H1 (cell line): ENCODE results near the gene INSIG1. TPM values are rescaled to one million over a fixed set of nuclear protein-coding genes. Genes with fewer than 3 reads are reported as not detected.

Experiments used
- CTCF ChIA-PET: fragments of 300-600 bp; sonication (Branson Sonifier 250); formaldehyde crosslinking; loops from one replicate; lab custom pipeline; 2021; ENCODE audit not compliant: partially characterized antibody; lab: Charles Lee
- POLR2A ChIA-PET: fragments of 300-600 bp; sonication (Branson Sonifier 250); formaldehyde crosslinking; loops from one replicate; lab custom pipeline; 2021; ENCODE audit warnings: inconsistent platforms; ENCODE audit not compliant: partially characterized antibody; lab: Charles Lee
- DNase-seq, 2 experiments: peaks; one replicate each; pipeline versions ENCODE4 v3.0.0 to v3.0.0-alpha.2; 2010 to 2022; ENCODE audit warnings: low spot score in 2 of 2, low read depth in 1 of 2, mixed read lengths in 1 of 2
- FAIRE-seq: peaks from 2 replicates; lab custom pipeline; 2011; peaks lifted over from hg19 to GRCh38; lab: Jason Lieb, UNC
- H2AFZ ChIP-seq: 2 replicates; pipeline ENCODE4 v1.8.1; 2012; ENCODE audit warnings: low read length, inconsistent platforms
- H2AK5ac ChIP-seq: 2 replicates; pipeline ENCODE4 v1.6.1; 2013; ENCODE audit warnings: low read depth, low read length
- H2BK120ac ChIP-seq: replicated peaks from 2 replicates; pipeline ENCODE3; 2013; ENCODE audit warnings: low read depth, low read length, inconsistent platforms
- H2BK12ac ChIP-seq: 2 replicates; pipeline ENCODE4 v1.6.1; 2013; ENCODE audit warnings: low read depth, low read length
- H2BK15ac ChIP-seq: 2 replicates; pipeline ENCODE4 v1.6.1; 2013; ENCODE audit warnings: low read length
- H2BK20ac ChIP-seq: 2 replicates; pipeline ENCODE4 v1.6.1; 2013; ENCODE audit warnings: low read length
- H2BK5ac ChIP-seq: 2 replicates; pipeline ENCODE4 v1.6.1; 2013; ENCODE audit warnings: low read depth, low read length
- H3K14ac ChIP-seq: 2 replicates; pipeline ENCODE4 v1.6.1; 2013; ENCODE audit warnings: inconsistent platforms; ENCODE audit not compliant: insufficient read length
- H3K18ac ChIP-seq: 2 replicates; pipeline ENCODE4 v1.6.1; 2013; ENCODE audit warnings: low read length; ENCODE audit errors: extremely low read depth
- H3K23ac ChIP-seq: 2 replicates; pipeline ENCODE4 v1.6.1; 2013; ENCODE audit warnings: inconsistent platforms; ENCODE audit not compliant: insufficient read length
- H3K23me2 ChIP-seq: 2 replicates; pipeline ENCODE4 v1.6.1; 2013; ENCODE audit warnings: low read depth, low read length
- H3K27ac ChIP-seq: 2 replicates; pipeline ENCODE4 v1.6.1; 2011; ENCODE audit warnings: low read depth, low read length, inconsistent platforms
- H3K27me3 ChIP-seq, 4 experiments: replicated peaks in 1 of 4; 1 replicate in 1 of 4; 2 replicates in 3 of 4; pipeline versions ENCODE4 v1.6.1 to v1.8.1; 2011 to 2013; ENCODE audit warnings: low read length in 3 of 4, mild to moderate bottlenecking in 3 of 4, inconsistent platforms in 2 of 4, mixed read lengths in 2 of 4, moderate library complexity in 1 of 4; ENCODE audit not compliant: control insufficient read depth in 3 of 4, insufficient read depth in 3 of 4; ENCODE audit errors: extremely low read depth in 1 of 4
- H3K36me3 ChIP-seq, 4 experiments: 2 replicates each; pipeline versions ENCODE4 v1.6.1 to v1.8.1; 2011 to 2013; ENCODE audit warnings: mild to moderate bottlenecking in 4 of 4, low read length in 3 of 4, moderate library complexity in 2 of 4, control low read depth in 1 of 4, inconsistent platforms in 1 of 4; ENCODE audit not compliant: insufficient read depth in 4 of 4, control insufficient read depth in 2 of 4
- H3K4ac ChIP-seq: replicated peaks from 2 replicates; pipeline ENCODE3; 2013; ENCODE audit warnings: low read length, low read depth, mixed read lengths, inconsistent platforms; ENCODE audit not compliant: insufficient read length
- H3K4me1 ChIP-seq, 4 experiments: replicated peaks in 1 of 4; 1 replicate in 1 of 4; 2 replicates in 3 of 4; pipeline versions ENCODE4 v1.6.1 to v1.8.1; 2011 to 2013; ENCODE audit warnings: low read length in 3 of 4, inconsistent platforms in 2 of 4, mixed read lengths in 1 of 4; ENCODE audit not compliant: insufficient read depth in 4 of 4, control insufficient read depth in 3 of 4
- H3K4me2 ChIP-seq, 2 experiments: 2 replicates each; pipeline versions ENCODE4 v1.6.1 to v1.8.1; 2011 to 2013; ENCODE audit warnings: low read depth in 2 of 2, low read length in 2 of 2, control low read depth in 1 of 2, inconsistent platforms in 1 of 2, mild to moderate bottlenecking in 1 of 2; ENCODE audit not compliant: insufficient read depth in 1 of 2
- H3K4me3 ChIP-seq, 4 experiments: fragments of 200-600, 300-600 bp in 1 of 4; sonication (generic), shearing (Covaris generic), sonication (Bioruptor Twin) in 1 of 4; 2 replicates each; pipeline versions ENCODE4 v1.5.1 to v1.8.1; 2011 to 2016; ENCODE audit warnings: low read length in 4 of 4, low read depth in 3 of 4, control low read depth in 2 of 4, inconsistent platforms in 2 of 4, mild to moderate bottlenecking in 2 of 4, mixed read lengths in 1 of 4, moderate library complexity in 1 of 4; ENCODE audit not compliant: insufficient read depth in 2 of 4; ENCODE audit errors: extremely low read depth in 1 of 4
- H3K56ac ChIP-seq: replicated peaks from 2 replicates; pipeline ENCODE3; 2013; ENCODE audit warnings: low read depth, mild to moderate bottlenecking, mixed read lengths, low read length, inconsistent platforms; ENCODE audit not compliant: insufficient read length
- H3K79me1 ChIP-seq: 2 replicates; pipeline ENCODE4 v1.6.1; 2013; ENCODE audit warnings: low read depth, low read length, control low read depth
- H3K79me2 ChIP-seq, 2 experiments: 2 replicates each; pipeline versions ENCODE4 v1.6.1 to v1.8.1; 2012 to 2013; ENCODE audit warnings: low read length in 2 of 2, mild to moderate bottlenecking in 2 of 2, inconsistent platforms in 1 of 2; ENCODE audit not compliant: insufficient read depth in 2 of 2, control insufficient read depth in 1 of 2
- H3K9ac ChIP-seq, 4 experiments: replicated peaks in 1 of 4; 1 replicate in 1 of 4; 2 replicates in 3 of 4; pipeline versions ENCODE4 v1.6.1 to v1.8.1; 2011 to 2013; ENCODE audit warnings: low read depth in 3 of 4, low read length in 3 of 4, control low read depth in 2 of 4, mild to moderate bottlenecking in 2 of 4, moderate library complexity in 2 of 4, inconsistent platforms in 1 of 4; ENCODE audit errors: extremely low read depth in 1 of 4
- H3K9me3 ChIP-seq, 2 experiments: 2 replicates each; pipeline versions ENCODE4 v1.6.1 to v1.8.1; 2012 to 2013; ENCODE audit warnings: mild to moderate bottlenecking in 2 of 2, moderate library complexity in 2 of 2, control low read depth in 1 of 2, inconsistent platforms in 1 of 2, low read depth in 1 of 2, low read length in 1 of 2, mixed read lengths in 1 of 2; ENCODE audit not compliant: insufficient read depth in 2 of 2
- H4K20me1 ChIP-seq, 2 experiments: replicated peaks in 1 of 2; 2 replicates each; pipeline versions ENCODE3 to v1.8.1; 2011 to 2013; ENCODE audit warnings: inconsistent platforms in 2 of 2, low read length in 2 of 2, mild to moderate bottlenecking in 1 of 2; ENCODE audit not compliant: insufficient read depth in 2 of 2, control insufficient read depth in 1 of 2
- H4K5ac ChIP-seq: 2 replicates; pipeline ENCODE4 v1.6.1; 2013; ENCODE audit warnings: low read length, low read depth, mixed read lengths, inconsistent platforms; ENCODE audit not compliant: insufficient read length
- H4K8ac ChIP-seq: 2 replicates; pipeline ENCODE4 v1.8.0; 2013; ENCODE audit warnings: mild to moderate bottlenecking, moderate library complexity, low read length, inconsistent platforms; ENCODE audit not compliant: insufficient read depth; ENCODE audit errors: extremely low read depth
- H4K91ac ChIP-seq: replicated peaks from 2 replicates; pipeline ENCODE3; 2013; ENCODE audit warnings: low read length, mixed read lengths, inconsistent platforms; ENCODE audit not compliant: insufficient read length
- ASH2L ChIP-seq: fragments of 200-600, 300-600 bp; sonication (generic); IDR thresholded peaks from one replicate; pipeline ENCODE4 v1.7.1; 2017; ENCODE audit warnings: low read length
- BACH1 ChIP-seq: IDR thresholded peaks from 2 replicates; pipeline ENCODE4 v1.6.1; 2012; ENCODE audit warnings: low read length, improper control_type of control experiment
- BCL11A ChIP-seq, 2 experiments: IDR thresholded peaks; one replicate each; pipeline ENCODE4 v1.6.1; 2011; ENCODE audit warnings: low read depth in 2 of 2, low read length in 2 of 2, mild to moderate bottlenecking in 2 of 2
- CREB1 ChIP-seq: IDR thresholded peaks from 2 replicates; pipeline ENCODE4 v1.6.1; 2012; ENCODE audit warnings: inconsistent platforms
- CTBP2 ChIP-seq: IDR thresholded peaks from 2 replicates; pipeline ENCODE4 v1.7.0; 2011; ENCODE audit warnings: borderline replicate concordance, mild to moderate bottlenecking, moderate library complexity, mixed read lengths, low read length; ENCODE audit not compliant: insufficient read depth, insufficient read length
- GTF2F1 ChIP-seq: IDR thresholded peaks from 2 replicates; pipeline ENCODE4 v1.6.1; 2012; ENCODE audit warnings: low read depth, low read length, improper control_type of control experiment, borderline replicate concordance
- NRF1 ChIP-seq: IDR thresholded peaks from 2 replicates; pipeline ENCODE4 v1.6.1; 2011; ENCODE audit warnings: mild to moderate bottlenecking, low read depth, low read length, improper control_type of control experiment
- PHF8 ChIP-seq: fragments of 200-600 bp; sonication (generic); conservative IDR thresholded peaks from 2 replicates; pipeline ENCODE4 v1.7.1; 2012; ENCODE audit warnings: low read depth, mild to moderate bottlenecking, inconsistent platforms, low read length, moderate library complexity
- SIRT6 ChIP-seq: IDR thresholded peaks from one replicate; pipeline ENCODE4 v1.7.1; 2012; ENCODE audit warnings: low read length, inconsistent platforms
- SP2 ChIP-seq: IDR thresholded peaks from 2 replicates; pipeline ENCODE4 v1.6.1; 2012; ENCODE audit warnings: mild to moderate bottlenecking, low read length, inconsistent platforms
- TEAD4 ChIP-seq: IDR thresholded peaks from 2 replicates; pipeline ENCODE4 v1.6.1; 2012; ENCODE audit warnings: low read depth, low read length, inconsistent platforms, mixed read lengths
- WGBS, 2 experiments: shearing (Covaris generic) in 1 of 2; methylation state at CpG; one replicate each; pipeline versions ENCODE4 v1.1.6 to v1.1.7; 2013 to 2015; ENCODE audit warnings: low lambda C conversion rate in 2 of 2, mixed read lengths in 2 of 2, inconsistent platforms in 1 of 2, low coverage in 1 of 2, missing lambda C conversion rate in 1 of 2; ENCODE audit not compliant: insufficient replicate concordance in 2 of 2, insufficient coverage in 1 of 2, insufficient read length in 1 of 2; ENCODE audit errors: extremely low coverage in 1 of 2, missing lambda C conversion rate in 1 of 2; 5-methylcytosine and 5-hydroxymethylcytosine counted together
- polyA plus RNA-seq, 7 experiments: library from polyadenylated mRNA; depleted of rRNA in 3 of 7; stranded (reverse) in 5 of 7; unstranded in 2 of 7; fragments of >200 nt in 5 of 7; fragments of 200-250 nt in 2 of 7; gene quantifications; 1 replicate in 5 of 7; 2 replicates in 1 of 7; 4 replicates in 1 of 7; pipeline versions ENCODE4 v1.2.1 to v1.2.3, GENCODE V29; 2011 to 2013; ENCODE audit warnings: missing spikeins in 2 of 7, mixed read lengths in 2 of 7
- total RNA-seq: library from RNA; stranded (reverse); fragmentation: NEBNext Ultra II Directional; extraction: Animal tissue kit (Norgen Biotek cat#: 25700); gene quantifications from 2 replicates; pipeline ENCODE4 v1.2.1, GENCODE V29; 2021
- TF ChIP-seq, protein P1 (sequence below), 3 experiments: IDR thresholded peaks; 1 replicate in 2 of 3; 2 replicates in 1 of 3; pipeline versions ENCODE4 v1.5.1 to v1.6.1; 2011; ENCODE audit warnings: low read length in 3 of 3, mild to moderate bottlenecking in 3 of 3, inconsistent platforms in 2 of 3, low read depth in 1 of 3, moderate library complexity in 1 of 3; ENCODE audit not compliant: insufficient read depth in 1 of 3; ENCODE audit errors: control extremely low read depth in 1 of 3

Gene INSIG1
- total and polyA plus RNA-seq, 2 of the 8 experiments (the other 6 are each of a cell fraction or from before 2014, with no cell fraction given): 40.0 to 58.4 TPM

DNA sequence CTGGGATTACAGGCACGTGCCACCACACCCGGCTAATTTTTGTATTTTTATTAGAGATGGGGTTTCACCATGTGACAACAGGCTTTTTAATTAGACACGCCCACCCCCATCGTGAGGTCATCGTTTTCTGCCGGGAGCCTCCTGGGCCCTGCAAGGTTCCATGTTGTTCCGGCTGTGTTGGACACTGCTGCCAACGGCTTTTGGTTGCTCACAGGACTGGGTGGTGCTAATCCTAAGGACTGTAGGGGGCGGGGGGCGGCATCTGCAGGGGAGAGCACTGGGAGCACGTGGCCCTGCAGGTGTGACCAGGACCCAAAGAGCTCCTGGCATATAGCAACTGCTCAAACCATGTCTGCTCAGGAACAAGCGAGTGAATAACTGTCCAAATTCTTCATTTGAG lies 29.5 kb upstream of the INSIG1 start:
- POLR2A ChIA-PET: no interaction called here
- Histone ChIP-seq H3K18ac (no peak overlapping the region), H4K8ac (no peak overlapping the region), H4K5ac (no peak overlapping the region), H2BK15ac (no peak overlapping the region), H3K4me2 (no peak overlapping the region), H2AK5ac (no peak overlapping the region), H3K79me2 (no peaks in the 10 kb centered on the region), H4K91ac (no peak overlapping the region), H3K36me3 (no peaks in the 10 kb centered on the region), H2BK20ac (no peak overlapping the region), H3K56ac (no peak overlapping the region), H3K79me1 (no peaks in the 10 kb centered on the region), H2BK5ac (no peak overlapping the region), H3K14ac (no peak overlapping the region), H2BK12ac (no peak overlapping the region), H3K4me1 (no peaks in the 10 kb centered on the region; a peak in 1 of 7 replicates), H3K23me2 (peaks cover 7% of the 10 kb centered on the region; the same call in 1 of the 2 replicates), H2BK120ac (no peak overlapping the region), H3K27ac (no peak overlapping the region), H3K9me3 (no peaks in the 10 kb centered on the region; a peak in 1 of 4 replicates), H3K4ac (no peak overlapping the region), H3K23ac (no peak overlapping the region), H3K4me3 (no peak overlapping the region), H2AFZ (no peak overlapping the region), H3K27me3 (no peaks in the 10 kb centered on the region), H3K9ac (no peak overlapping the region), H4K20me1 (peaks cover 0 to 4% of the 10 kb centered on the region in 2 experiments)
- WGBS, 2 experiments: 91% methylated on average over 12 of the region's 12 CpGs; no CpG with 5 or more reads in 1 of the 2 experiments
- no peak for DNase-seq
- CTCF ChIA-PET: interaction anchor here (1.1 kb wide), 1 partner anchor 89 kb away, joined by 3 read pairs; no protein-coding TSS in a partner anchor
- FAIRE-seq: no peak
- TF ChIP-seq GTF2F1 (no peak), NRF1 (no peak), TEAD4 (no peak), CTBP2 (no peak), PHF8 (no peak), BCL11A (IDR thresholded peaks at IDR 0.05; ENCODE audit: low read depth in 2 of 2, low read length in 2 of 2) (no peak), SIRT6 (no peak), BACH1 (no peak), ASH2L (no peak), SP2 (no peak), CREB1 (no peak)
- TF ChIP-seq, protein P1, sequence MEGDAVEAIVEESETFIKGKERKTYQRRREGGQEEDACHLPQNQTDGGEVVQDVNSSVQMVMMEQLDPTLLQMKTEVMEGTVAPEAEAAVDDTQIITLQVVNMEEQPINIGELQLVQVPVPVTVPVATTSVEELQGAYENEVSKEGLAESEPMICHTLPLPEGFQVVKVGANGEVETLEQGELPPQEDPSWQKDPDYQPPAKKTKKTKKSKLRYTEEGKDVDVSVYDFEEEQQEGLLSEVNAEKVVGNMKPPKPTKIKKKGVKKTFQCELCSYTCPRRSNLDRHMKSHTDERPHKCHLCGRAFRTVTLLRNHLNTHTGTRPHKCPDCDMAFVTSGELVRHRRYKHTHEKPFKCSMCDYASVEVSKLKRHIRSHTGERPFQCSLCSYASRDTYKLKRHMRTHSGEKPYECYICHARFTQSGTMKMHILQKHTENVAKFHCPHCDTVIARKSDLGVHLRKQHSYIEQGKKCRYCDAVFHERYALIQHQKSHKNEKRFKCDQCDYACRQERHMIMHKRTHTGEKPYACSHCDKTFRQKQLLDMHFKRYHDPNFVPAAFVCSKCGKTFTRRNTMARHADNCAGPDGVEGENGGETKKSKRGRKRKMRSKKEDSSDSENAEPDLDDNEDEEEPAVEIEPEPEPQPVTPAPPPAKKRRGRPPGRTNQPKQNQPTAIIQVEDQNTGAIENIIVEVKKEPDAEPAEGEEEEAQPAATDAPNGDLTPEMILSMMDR (IDR thresholded peaks at IDR 0.05; ENCODE audit: control extremely low read depth in 1 of 3, insufficient read depth in 1 of 3, low read depth in 1 of 3, low read length in 3 of 3): no peak
